HL-60 (cell line): ENCODE data around the gene LIN7A.

Source experiments
- CTCF ChIP-seq: IDR thresholded peaks from one replicate; pipeline ENCODE4 v1.5.1; 2011; ENCODE audit warnings: low read length, control low read depth, inconsistent platforms; ENCODE audit not compliant: insufficient read depth
- GABPA ChIP-seq: IDR thresholded peaks from 2 replicates; pipeline ENCODE4 v1.6.1; 2012; ENCODE audit warnings: low read depth
- REST ChIP-seq: IDR thresholded peaks from 2 replicates; pipeline ENCODE4 v1.6.1; 2012; ENCODE audit warnings: low read depth; ENCODE audit not compliant: insufficient replicate concordance

- no peak for TF ChIP-seq CTCF
- TF ChIP-seq REST: no peak
- TF ChIP-seq GABPA: no peak
Observed at GRCh38 chr12:80857311-80857710, 80.4 kb downstream of the LIN7A start.
